H1 (cell line): ENCODE results near the gene SLC2A5. TPM values are rescaled to one million over a fixed set of nuclear protein-coding genes. Genes with fewer than 3 reads are reported as not detected.

Experiments used
- BACH1 ChIP-seq: IDR thresholded peaks from 2 replicates; pipeline ENCODE4 v1.6.1; 2012; ENCODE audit warnings: low read length, improper control_type of control experiment
- CHD2 ChIP-seq: IDR thresholded peaks from 2 replicates; pipeline ENCODE4 v1.6.1; 2012; ENCODE audit warnings: low read length, improper control_type of control experiment
- HDAC6 ChIP-seq: IDR thresholded peaks from one replicate; pipeline ENCODE4 v1.7.1; 2012; ENCODE audit warnings: low read depth, mild to moderate bottlenecking, inconsistent platforms, low read length, moderate library complexity
- POLR2A ChIP-seq, 2 experiments: IDR thresholded peaks; 1 replicate in 1 of 2; 2 replicates in 1 of 2; pipeline ENCODE4 v1.6.1; 2011; ENCODE audit warnings: low read depth in 2 of 2, low read length in 2 of 2, mild to moderate bottlenecking in 2 of 2; ENCODE audit errors: control extremely low read depth in 1 of 2
- RFX5 ChIP-seq: IDR thresholded peaks from 2 replicates; pipeline ENCODE4 v1.6.1; 2011; ENCODE audit warnings: low read depth, low read length, improper control_type of control experiment, borderline replicate concordance
- SIX5 ChIP-seq: IDR thresholded peaks from 2 replicates; pipeline ENCODE4 v1.6.1; 2011; ENCODE audit warnings: mild to moderate bottlenecking, low read depth, low read length
- SP1 ChIP-seq: IDR thresholded peaks from 2 replicates; pipeline ENCODE4 v1.6.1; 2011; ENCODE audit warnings: low read depth, low read length
- polyA plus RNA-seq, 7 experiments: library from polyadenylated mRNA; depleted of rRNA in 3 of 7; stranded (reverse) in 5 of 7; unstranded in 2 of 7; fragments of >200 nt in 5 of 7; fragments of 200-250 nt in 2 of 7; gene quantifications; 1 replicate in 5 of 7; 2 replicates in 1 of 7; 4 replicates in 1 of 7; pipeline versions ENCODE4 v1.2.1 to v1.2.3, GENCODE V29; 2011 to 2013; ENCODE audit warnings: missing spikeins in 2 of 7, mixed read lengths in 2 of 7
- total RNA-seq: library from RNA; stranded (reverse); fragmentation: NEBNext Ultra II Directional; extraction: Animal tissue kit (Norgen Biotek cat#: 25700); gene quantifications from 2 replicates; pipeline ENCODE4 v1.2.1, GENCODE V29; 2021
- TF ChIP-seq, protein P1 (sequence below), 3 experiments: IDR thresholded peaks; 1 replicate in 2 of 3; 2 replicates in 1 of 3; pipeline versions ENCODE4 v1.5.1 to v1.6.1; 2011; ENCODE audit warnings: low read length in 3 of 3, mild to moderate bottlenecking in 3 of 3, inconsistent platforms in 2 of 3, low read depth in 1 of 3, moderate library complexity in 1 of 3; ENCODE audit not compliant: insufficient read depth in 1 of 3; ENCODE audit errors: control extremely low read depth in 1 of 3
- TF ChIP-seq, protein P2 (sequence below): fragments of 300-600 bp; sonication (generic); IDR thresholded peaks from 2 replicates; pipeline ENCODE4 v1.7.1; 2012; ENCODE audit warnings: low read length, moderate library complexity, mild to moderate bottlenecking, inconsistent platforms; ENCODE audit not compliant: insufficient replicate concordance

The SLC2A5 gene
- total and polyA plus RNA-seq, 2 of the 8 experiments (the other 6 are each of a cell fraction or from before 2014, with no cell fraction given), result 0.12 TPM; not detected in 1

GRCh38 chr1:9110669-9111356 lies 41.4 kb upstream of the SLC2A5 start (continued):
- 0 out of 2 replicates have a peak, but pooled peaks have one; percentile 19 for TF ChIP-seq BACH1
- TF ChIP-seq, protein P1, sequence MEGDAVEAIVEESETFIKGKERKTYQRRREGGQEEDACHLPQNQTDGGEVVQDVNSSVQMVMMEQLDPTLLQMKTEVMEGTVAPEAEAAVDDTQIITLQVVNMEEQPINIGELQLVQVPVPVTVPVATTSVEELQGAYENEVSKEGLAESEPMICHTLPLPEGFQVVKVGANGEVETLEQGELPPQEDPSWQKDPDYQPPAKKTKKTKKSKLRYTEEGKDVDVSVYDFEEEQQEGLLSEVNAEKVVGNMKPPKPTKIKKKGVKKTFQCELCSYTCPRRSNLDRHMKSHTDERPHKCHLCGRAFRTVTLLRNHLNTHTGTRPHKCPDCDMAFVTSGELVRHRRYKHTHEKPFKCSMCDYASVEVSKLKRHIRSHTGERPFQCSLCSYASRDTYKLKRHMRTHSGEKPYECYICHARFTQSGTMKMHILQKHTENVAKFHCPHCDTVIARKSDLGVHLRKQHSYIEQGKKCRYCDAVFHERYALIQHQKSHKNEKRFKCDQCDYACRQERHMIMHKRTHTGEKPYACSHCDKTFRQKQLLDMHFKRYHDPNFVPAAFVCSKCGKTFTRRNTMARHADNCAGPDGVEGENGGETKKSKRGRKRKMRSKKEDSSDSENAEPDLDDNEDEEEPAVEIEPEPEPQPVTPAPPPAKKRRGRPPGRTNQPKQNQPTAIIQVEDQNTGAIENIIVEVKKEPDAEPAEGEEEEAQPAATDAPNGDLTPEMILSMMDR (IDR thresholded peaks at IDR 0.05; ENCODE audit: control extremely low read depth in 1 of 3, insufficient read depth in 1 of 3, low read depth in 1 of 3, low read length in 3 of 3), result peak; percentile 96 to 99 (median 97)
- TF ChIP-seq HDAC6, result no peak
- TF ChIP-seq, protein P2, sequence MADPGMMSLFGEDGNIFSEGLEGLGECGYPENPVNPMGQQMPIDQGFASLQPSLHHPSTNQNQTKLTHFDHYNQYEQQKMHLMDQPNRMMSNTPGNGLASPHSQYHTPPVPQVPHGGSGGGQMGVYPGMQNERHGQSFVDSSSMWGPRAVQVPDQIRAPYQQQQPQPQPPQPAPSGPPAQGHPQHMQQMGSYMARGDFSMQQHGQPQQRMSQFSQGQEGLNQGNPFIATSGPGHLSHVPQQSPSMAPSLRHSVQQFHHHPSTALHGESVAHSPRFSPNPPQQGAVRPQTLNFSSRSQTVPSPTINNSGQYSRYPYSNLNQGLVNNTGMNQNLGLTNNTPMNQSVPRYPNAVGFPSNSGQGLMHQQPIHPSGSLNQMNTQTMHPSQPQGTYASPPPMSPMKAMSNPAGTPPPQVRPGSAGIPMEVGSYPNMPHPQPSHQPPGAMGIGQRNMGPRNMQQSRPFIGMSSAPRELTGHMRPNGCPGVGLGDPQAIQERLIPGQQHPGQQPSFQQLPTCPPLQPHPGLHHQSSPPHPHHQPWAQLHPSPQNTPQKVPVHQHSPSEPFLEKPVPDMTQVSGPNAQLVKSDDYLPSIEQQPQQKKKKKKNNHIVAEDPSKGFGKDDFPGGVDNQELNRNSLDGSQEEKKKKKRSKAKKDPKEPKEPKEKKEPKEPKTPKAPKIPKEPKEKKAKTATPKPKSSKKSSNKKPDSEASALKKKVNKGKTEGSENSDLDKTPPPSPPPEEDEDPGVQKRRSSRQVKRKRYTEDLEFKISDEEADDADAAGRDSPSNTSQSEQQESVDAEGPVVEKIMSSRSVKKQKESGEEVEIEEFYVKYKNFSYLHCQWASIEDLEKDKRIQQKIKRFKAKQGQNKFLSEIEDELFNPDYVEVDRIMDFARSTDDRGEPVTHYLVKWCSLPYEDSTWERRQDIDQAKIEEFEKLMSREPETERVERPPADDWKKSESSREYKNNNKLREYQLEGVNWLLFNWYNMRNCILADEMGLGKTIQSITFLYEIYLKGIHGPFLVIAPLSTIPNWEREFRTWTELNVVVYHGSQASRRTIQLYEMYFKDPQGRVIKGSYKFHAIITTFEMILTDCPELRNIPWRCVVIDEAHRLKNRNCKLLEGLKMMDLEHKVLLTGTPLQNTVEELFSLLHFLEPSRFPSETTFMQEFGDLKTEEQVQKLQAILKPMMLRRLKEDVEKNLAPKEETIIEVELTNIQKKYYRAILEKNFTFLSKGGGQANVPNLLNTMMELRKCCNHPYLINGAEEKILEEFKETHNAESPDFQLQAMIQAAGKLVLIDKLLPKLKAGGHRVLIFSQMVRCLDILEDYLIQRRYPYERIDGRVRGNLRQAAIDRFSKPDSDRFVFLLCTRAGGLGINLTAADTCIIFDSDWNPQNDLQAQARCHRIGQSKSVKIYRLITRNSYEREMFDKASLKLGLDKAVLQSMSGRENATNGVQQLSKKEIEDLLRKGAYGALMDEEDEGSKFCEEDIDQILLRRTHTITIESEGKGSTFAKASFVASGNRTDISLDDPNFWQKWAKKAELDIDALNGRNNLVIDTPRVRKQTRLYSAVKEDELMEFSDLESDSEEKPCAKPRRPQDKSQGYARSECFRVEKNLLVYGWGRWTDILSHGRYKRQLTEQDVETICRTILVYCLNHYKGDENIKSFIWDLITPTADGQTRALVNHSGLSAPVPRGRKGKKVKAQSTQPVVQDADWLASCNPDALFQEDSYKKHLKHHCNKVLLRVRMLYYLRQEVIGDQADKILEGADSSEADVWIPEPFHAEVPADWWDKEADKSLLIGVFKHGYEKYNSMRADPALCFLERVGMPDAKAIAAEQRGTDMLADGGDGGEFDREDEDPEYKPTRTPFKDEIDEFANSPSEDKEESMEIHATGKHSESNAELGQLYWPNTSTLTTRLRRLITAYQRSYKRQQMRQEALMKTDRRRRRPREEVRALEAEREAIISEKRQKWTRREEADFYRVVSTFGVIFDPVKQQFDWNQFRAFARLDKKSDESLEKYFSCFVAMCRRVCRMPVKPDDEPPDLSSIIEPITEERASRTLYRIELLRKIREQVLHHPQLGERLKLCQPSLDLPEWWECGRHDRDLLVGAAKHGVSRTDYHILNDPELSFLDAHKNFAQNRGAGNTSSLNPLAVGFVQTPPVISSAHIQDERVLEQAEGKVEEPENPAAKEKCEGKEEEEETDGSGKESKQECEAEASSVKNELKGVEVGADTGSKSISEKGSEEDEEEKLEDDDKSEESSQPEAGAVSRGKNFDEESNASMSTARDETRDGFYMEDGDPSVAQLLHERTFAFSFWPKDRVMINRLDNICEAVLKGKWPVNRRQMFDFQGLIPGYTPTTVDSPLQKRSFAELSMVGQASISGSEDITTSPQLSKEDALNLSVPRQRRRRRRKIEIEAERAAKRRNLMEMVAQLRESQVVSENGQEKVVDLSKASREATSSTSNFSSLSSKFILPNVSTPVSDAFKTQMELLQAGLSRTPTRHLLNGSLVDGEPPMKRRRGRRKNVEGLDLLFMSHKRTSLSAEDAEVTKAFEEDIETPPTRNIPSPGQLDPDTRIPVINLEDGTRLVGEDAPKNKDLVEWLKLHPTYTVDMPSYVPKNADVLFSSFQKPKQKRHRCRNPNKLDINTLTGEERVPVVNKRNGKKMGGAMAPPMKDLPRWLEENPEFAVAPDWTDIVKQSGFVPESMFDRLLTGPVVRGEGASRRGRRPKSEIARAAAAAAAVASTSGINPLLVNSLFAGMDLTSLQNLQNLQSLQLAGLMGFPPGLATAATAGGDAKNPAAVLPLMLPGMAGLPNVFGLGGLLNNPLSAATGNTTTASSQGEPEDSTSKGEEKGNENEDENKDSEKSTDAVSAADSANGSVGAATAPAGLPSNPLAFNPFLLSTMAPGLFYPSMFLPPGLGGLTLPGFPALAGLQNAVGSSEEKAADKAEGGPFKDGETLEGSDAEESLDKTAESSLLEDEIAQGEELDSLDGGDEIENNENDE, result no peak
- no peak for TF ChIP-seq RFX5
- TF ChIP-seq CHD2, result no peak
- no peak for TF ChIP-seq SP1
- no peak for TF ChIP-seq SIX5
- TF ChIP-seq POLR2A (IDR thresholded peaks at IDR 0.05; ENCODE audit: control extremely low read depth in 1 of 2, low read depth in 2 of 2, low read length in 2 of 2), result no peak
